Amniotic epithelial cell (primary cell): ENCODE measurements around the gene ADGRD1.
"Not testable (repeated sequence)": the region's sequence is repeated elsewhere in the genome, so short reads cannot be mapped to it uniquely, and the experiment has no call there.

Experiments used
- DNase-seq: peaks from one replicate; pipeline ENCODE4 v3.0.0-alpha.2; 2010; ENCODE audit warnings: low read depth

ADGRD1 gene

GRCh38 chr12:130953771-130954543 lies at the start of gene ADGRD1:
TSS of gene ADGRD1 (plus strand) at chr12:130953907. CDS start at chr12:130954466, 559 bp downstream.
- no peak for DNase-seq

- no peak for DNase-seq
These were observed 49.6 kb upstream of the ADGRD1 start for GRCh38 chr12:130904064-130904463.

DNA sequence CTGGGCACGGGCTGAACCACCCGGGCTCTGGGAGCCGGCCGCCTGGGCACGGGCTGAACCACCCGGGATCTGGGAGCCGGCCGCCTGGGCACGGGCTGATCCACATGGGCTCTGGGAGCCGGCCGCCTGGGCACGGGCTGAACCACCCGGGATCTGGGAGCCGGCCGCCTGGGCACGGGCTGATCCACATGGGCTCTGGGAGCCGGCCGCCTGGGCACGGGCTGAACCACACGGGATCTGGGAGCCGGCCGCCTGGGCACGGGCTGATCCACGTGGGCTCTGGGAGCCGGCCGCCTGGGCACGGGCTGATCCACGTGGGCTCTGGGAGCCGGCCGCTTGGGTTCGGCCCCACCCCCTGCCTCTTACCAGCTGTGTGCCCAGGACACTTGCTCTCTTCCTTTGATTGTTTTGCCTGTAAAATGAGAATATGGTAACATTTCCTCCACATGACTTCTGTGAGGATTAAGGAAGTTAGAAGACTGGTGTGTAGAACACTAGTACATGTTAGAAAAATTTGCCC lies 48.7 kb upstream of the ADGRD1 start:
- not testable (repeated sequence) for DNase-seq

DNA sequence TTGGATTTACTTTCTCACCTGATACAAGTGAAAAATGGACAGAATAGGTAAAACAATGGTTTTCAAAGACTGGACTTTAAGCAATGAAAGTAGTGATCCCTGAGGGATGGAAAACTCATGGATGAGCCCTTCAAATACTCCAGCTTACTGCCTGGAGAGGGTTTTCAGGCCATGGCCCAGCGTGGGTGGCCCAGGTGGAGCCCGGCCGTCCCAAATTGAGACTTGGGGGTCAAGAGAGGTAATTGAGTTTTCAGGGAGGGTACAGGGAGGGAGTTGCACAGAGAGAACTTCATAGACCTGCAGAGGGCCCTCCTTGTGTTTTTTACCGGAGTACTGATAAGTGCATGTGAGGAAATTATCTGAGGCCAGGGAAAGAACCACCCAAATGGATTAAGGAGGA lies 44.6 kb upstream of the ADGRD1 start:
- no peak for DNase-seq

DNA sequence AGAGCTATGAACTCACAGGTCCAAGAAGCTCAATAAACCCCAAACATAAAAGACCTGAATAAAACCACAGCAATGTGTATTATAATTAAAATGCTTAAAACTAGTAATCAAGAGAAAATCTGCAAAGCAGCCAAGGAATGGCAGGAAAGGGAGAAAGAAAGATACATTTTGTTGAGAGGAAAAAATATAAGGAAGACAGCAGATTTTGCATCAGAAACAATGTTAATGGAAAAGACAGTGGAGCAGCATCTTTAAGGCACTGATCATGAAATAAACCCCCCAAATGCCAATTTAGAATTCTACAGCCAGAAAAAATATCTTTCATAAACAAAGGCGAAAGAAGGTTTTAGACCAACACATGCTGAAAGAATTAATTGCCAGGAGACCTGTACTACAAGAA lies 42.5 kb upstream of the ADGRD1 start:
- no peak for DNase-seq

- no peak for DNase-seq
These were observed 41.8 kb upstream of the ADGRD1 start for GRCh38 chr12:130911933-130912332.

DNA sequence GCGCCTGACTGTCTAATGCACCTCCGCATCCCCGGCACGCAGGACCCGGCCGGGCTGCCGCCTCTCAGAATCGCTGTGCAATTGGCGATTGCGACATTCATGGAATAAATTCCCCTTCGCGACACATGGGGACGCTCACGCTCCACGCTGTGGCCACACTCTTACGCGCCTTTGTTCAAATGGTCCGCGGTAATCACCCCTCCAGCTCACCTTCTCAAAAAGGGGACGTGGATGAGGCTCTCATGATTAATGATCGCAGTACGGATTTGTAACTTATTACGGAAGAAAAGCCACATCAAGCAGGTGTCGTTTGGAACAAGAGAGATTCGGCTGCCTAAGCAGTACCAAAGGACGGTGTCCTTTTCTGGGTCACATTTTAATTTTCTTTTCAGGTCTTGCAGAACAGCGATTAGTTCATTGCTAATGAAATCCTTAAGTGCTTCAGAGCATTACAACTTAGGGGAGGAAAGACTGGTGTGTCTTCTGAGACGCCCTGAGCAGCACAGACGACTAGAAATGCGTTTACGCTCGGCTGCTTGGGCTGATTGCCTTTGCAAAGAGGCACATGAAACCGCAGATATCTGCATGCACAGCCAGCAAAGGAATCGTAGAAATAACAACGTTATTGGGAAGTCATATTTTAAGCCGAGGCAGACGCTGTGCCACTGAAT lies 37.3 kb upstream of the ADGRD1 start:
- DNase-seq: no peak

- DNase-seq: no peak
These were observed 36.1 kb upstream of the ADGRD1 start for GRCh38 chr12:130917607-130918006.

DNA sequence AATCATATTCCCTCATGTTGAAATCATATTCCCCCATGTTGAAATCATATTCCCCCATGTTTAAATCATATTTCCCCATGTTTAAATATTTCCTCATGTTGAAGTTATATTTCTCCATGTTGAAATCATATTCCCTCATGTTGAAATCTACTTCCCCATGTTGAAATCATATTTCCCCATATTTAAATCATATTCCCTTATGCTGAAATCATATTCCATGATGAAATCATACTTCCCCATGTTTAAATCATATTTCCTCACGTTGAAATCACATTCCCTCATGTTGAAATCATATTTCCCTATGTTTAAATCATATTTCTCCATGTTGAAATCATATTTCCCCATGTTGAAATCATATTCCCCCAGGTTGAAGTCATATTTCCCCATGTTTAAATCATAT lies 34.6 kb upstream of the ADGRD1 start:
- DNase-seq: no peak

- no peak for DNase-seq
These were observed 33.5 kb upstream of the ADGRD1 start for GRCh38 chr12:130920119-130920703.

DNA sequence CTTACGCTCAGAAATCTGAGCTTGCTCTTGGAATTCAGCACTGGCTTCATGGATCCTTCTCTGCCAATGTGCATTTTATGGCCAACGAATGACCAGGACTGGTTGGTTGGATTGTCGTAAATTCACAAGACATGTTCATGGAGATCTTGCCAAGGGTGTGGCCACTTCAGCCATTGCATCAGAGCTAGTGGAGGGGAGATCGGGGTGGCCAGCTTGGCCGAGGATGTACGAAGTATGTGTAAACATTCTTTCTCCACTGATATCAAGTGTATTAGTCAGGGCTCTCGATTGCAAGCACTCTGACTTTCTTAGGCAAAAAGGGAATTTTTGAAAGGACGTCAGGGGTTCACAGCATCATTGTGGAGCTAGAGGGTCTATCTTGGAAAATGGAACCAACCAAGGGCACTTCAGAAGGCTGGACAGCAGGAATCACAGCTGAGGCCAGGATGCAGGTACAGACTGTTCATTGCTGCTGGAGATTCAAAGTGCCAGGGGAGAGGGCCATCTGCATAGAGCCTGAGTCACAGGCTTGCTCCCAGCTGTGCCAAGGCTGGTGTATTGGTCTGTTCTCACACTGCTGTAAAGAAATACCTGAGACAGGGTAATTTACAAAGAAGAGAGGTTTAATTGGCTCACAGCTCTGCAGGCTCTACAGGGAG lies 32.9 kb upstream of the ADGRD1 start:
- peak; percentile 27 for DNase-seq

DNA sequence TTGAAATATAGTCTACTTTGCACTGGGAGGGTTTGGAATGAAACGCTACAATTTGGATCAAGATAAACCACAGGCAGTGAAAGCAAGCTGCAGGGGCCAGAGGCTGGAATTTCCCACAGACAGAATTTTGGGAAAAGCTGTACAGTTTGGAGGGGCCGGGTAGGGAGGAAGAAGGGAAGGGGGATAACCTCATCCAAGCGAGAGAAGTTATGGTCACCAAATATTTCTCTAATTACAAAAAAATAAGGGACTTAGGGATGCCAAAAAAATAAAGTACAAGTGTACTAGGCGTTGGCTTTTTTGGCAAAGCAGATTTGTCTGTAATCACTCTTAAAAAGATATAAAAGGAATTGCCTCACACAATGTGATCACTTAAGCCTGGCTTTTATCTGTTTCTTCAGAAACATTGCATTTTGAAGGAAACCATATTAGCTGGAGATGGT lies 31.2 kb upstream of the ADGRD1 start:
- DNase-seq: no peak

- no peak for DNase-seq
These were observed 28.6 kb upstream of the ADGRD1 start for GRCh38 chr12:130924966-130925665.

DNA sequence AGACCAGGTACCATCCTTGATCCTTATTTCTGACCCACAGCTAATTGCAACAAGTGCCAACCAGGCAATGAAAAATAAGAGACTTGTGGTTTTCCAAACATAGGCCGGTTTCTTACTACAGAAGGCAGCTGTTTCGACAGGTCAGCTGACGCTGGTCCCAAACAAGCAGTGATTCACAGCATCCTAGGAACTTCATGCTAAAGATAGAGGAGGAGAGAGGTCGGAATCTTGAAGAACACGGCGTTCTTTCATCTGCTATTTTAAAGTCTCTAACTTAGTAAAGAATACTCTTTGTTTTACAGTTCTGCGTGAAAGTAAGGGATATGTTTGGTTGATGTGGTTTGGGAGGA lies 28.1 kb upstream of the ADGRD1 start:
- DNase-seq: no peak

DNA sequence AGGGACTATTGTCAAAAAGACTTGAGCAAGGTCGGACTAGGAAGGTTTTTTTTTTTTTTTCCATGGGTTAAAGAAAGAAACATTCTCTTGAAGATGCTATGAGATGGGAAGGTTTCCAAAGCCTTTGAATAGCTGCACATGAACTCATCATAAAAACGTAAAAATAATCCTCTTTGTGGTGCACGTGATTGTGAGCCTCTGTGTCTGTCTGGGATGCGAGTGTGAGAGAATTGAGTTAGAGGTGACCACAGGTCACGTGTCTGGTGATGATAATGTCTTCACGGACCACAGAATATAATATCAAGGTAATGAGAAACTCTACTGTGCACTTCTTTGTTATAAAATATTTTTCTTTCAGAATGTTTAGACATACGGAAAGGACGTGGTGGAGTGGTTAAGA lies 24.3 kb upstream of the ADGRD1 start:
- no peak for DNase-seq

GRCh38 chr12:130932061-130932930 lies 21.4 kb upstream of the ADGRD1 start:
- no peak for DNase-seq

DNA sequence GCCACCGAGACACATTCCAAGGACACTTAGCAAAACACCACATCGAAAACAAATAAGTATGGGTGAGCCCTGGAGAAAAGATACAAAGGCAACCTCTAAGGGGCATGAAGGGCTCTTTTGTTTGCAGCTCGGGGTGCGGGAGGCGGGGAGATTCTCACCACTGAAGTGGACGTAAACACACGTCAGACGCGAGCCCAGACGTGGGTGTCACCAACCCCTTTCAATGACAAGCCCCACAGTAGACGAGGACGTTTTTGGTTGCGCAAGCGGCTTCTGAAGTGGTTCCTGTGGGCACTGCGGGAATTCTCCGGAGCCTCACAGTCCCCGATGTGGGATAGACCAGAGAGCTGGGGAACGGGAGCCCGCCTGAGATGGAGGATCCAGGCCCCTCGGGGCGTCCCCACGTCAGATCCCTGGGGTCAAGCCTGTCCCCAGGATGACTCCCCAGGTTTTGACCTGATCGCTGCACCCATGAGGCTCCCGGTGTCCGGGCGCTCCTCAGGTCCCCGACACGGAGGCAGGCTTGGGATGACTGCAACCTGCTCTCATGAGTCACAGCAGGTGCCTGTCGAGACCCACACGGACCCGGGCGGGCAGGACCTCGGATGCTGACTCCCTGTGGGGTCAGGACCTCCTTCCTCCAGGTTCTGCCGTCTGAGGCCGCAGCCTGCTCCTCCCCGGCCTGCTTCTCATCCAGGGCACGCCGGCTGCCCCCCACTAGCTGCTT lies 20.3 kb upstream of the ADGRD1 start:
- no peak for DNase-seq

DNA sequence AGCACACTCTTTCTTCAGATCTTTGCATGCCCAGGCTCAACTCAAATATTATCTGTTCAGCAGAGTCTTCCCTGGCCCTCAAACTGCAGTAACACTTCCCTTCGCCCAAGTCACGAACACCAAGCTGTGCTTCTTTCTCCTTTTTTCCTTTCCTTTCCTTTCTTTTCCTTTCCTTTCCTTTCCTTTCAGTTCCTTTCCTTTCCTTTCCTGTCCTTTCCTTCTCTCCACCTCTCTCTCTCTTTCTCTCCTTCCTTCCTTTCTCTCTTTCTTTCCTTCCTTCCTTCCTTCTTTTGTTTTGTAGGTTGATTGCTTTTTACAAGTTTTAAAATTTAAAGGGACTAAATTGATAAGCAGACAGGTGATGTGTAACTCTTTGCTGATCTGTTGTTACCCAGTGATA lies 19.0 kb upstream of the ADGRD1 start:
- DNase-seq: no peak

GRCh38 chr12:130936561-130936960 lies 17.1 kb upstream of the ADGRD1 start:
- no peak for DNase-seq

DNA sequence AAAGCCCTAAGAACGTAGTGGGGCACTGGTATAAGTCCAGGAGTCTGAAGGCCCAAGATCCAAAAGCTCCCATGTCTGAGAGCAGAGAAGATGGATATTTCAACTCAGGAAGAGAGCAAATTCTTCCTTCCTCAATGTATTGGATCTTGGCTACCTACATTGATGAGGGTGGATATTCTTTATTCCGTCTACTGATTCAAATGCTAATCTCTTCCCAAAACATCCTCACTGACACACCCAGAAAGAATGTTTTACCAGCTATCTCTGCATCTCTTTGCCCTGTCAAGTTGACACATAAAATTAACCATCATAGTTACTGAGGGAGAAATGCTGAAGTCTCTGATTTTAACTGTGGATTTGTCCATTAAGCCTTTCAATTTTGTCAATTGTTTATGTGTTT lies 16.6 kb upstream of the ADGRD1 start:
- DNase-seq: no peak
